Hematopoietic multipotent progenitor cell treated with erythropoietin and hydrocortisone succinate and interleukin-3 and kit ligand, for 6 days (in vitro differentiated cells): ENCODE results near the gene BICD1.
A peak's percentile ranks its signal among the peaks of the same experiment; 100 is the strongest.
"Not testable (repeated sequence)": the region's sequence is repeated elsewhere in the genome, so short reads cannot be mapped to it uniquely, and the experiment has no call there.

Source experiments
- DNase-seq: peaks from one replicate; pipeline ENCODE4 v3.0.0-alpha.2; 2015

Gene BICD1

DNA sequence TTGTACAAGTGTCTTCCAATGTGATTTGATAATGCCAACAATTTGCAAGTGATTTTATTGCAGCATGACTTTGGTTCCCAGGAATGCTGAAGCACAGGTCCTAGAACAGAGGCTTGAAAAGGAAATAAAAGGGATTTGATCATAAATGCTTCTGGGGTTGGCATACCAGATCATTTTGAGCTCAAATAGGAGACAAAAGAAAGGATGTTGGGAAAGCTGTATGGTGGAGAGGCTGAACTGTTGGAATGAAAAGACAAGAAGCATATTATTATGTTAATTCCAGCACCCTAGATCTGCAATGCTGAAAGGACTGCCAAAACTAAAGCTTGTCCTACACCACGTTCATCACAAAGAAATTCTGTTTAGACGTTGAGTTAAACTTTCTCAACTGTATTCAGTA is 143.1 kb downstream of the BICD1 start:
- DNase-seq, result no peak

DNA sequence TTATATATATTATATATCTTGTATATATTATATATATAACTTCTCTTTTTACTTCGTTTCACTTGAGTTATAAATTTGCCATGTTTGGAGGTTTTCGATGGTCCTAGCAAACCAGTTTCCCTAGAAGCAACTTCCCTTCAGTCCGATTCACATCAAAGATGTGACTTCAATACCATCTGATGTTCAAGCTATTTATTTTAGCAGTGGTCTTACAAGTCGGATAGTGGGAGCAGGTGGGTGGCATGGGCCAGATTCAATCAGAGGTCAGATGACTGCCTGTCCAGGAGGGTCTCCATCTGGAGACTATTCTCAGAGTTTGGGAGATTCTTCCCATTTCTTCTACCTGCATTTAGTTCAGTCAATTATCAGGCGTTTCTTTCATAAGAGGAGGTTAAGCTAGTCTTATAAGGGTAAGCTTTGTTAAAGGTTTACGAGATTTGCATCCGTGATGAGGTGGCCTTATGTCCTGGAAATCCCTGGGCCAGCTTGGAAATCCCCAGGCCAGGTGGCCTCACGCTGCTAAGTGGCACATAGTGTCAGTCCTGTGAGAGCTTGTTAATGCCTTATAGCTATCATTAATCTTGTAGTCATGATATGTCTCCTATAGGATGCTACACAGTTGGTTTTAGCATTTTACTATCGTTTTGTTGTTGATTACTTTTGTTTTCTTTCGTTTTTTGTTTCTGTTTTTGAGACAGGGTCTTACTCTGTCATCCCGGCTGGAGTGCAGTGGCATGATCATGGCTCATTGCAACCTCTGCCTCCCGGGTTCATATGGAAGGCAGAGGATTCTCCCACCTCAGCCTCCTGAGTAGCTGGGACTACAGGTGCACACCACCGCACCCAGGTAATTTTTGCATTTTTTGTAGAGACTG is 145.8 kb downstream of the BICD1 start:
- DNase-seq, result no peak

DNA sequence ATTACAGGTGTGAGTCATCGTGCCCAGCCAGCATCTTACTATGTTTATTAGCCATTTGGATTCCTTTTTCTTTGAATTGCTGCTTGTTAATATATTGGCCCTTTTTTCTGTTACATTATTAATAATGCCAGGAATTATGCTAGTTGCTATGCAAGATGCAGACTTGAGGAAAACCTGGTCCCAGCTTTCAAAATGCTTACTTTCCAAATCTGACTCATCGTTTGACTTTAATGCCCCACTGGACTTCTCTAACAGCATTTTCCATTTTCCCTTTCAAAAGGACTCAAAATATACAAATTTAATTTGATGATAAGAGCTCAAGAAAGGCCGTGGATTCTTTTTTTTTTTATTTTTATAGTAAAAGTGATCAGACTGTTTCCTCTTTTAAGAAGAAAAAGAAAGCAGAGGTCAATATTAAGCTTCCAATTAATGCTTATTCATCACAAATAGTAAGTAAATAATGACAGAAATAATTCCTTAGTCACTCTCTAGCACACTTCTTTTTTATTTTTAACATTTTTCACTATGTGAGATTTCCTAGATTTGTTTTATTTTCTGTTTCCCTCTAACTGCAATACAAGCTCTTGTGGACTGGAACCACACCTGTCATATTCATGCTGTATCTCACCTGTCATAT is 146.6 kb downstream of the BICD1 start:
- DNase-seq, result no peak

DNA sequence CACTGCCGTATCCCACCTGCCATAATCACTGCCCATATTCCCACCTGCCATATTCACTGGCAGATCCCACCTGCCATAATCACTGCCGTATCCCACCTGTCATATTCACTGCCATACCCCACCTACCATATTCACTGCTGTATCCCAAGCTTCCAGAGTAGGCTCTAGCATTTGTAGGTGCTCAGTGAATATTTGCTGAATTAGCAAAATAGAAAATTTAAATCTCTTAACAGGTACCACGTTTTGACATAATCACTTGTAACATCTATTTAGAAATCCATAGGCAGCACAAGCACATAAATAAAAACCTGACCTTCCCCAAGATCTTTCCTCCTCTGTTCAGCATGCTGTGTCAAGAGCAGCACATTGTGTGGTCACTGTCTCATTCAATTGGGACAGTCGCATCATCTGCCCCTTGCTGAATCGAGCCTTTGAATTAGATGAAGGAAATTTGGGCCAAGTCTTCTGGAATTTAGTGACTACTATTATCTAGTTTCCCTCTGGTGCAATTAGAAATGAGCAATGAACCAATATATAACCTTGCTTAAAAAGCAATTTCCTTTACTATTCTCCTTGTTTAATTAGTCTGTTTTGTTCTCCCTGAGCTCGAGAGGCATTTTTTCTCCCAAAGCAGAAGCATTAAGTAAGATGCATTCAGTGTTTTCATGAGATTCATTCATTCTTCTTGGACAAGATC is 147.8 kb downstream of the BICD1 start:
- no peak for DNase-seq

DNA sequence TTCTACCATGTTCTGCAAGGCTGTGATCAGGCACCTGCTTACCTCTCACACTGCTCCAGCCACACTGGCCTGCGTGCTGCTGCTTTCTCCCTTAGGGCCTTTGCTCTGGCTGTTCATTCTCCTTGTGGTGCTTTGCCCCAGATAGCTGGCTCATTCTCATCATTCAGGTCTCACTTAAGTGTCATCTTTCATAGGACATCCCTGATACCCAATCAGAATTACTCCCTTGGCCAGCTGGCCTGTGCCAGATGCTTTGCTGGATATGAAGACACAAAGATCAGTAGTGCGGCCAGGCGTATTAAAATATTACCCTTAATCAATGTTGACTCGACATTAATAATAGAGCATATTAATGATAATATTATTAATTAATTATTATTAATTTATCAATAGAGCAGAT is 148.9 kb downstream of the BICD1 start:
- no peak for DNase-seq

DNA sequence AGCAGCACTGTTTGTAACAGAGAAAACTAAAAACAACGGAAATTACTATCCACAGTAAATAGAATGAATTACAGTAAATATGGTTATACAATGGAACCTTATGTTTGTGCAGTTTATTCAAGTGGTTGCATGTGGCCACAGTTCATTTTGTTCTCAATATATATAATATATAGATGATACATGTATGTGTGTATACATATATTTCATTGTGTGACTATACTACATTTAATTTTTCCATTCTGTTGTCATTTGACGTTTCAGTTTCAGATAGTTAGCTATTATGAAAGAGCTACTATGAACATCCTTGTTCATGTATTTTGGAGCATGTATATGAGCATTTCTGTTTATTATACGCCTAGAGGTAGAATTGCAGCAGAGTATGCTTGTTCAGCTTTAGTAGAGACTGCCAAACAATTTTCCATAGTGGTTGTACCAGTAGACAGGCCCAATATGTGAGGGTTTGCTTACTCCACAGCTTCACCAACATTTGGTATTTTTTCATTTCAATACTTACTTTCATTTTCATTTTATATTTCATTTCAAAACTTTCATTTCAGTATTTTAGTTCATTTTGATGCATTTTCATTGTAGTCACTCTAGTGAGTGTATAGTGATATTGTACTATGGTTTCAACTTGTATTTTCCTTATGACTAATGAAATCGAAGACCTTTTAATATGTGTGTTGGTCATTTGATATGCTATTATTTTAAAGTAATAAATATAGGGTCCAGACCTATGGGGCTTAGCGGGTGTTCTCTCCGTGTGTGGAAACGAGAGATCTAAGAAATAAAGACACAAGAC is 151.2 kb downstream of the BICD1 start:
- no peak for DNase-seq

DNA sequence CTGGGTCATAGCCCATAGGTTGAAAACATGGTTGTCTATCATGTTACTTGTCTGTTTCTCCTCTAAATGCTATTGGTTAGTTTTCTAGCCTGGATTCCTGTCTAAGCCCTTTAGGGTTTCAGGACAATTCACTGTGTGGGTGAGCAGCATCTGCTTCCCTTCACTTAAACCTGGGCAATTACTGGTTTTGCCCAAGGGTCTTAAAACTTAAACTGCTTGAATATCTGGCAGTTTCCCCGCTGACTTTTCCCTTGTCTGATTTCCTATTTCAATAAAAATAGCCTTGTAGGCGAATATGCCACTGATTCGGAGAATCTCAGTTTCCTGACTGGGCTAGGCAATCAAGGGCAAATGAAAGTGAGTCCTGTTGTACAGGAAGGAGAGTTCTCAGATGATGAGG is 154.0 kb downstream of the BICD1 start:
- no peak for DNase-seq

DNA sequence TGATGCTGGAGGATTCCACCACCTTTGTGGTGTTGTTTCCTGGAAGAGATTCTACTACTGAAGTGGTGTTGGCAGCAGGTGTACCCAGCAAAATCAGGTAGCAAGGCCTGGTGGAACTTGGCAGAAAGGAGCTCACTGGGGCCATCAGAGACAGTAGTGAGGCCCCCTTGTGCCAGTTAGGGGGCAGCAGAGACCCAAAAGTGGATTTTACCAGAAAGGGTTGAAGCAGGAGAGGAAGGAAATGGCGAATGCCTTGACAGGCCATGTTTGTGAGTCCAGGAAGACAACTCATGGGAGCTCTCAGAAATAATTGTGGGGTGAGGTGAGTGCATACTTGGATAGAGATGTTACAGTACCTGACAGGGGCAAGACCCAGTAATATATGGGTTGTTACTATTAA is 155.0 kb downstream of the BICD1 start:
- DNase-seq, result peak; percentile 42

DNA sequence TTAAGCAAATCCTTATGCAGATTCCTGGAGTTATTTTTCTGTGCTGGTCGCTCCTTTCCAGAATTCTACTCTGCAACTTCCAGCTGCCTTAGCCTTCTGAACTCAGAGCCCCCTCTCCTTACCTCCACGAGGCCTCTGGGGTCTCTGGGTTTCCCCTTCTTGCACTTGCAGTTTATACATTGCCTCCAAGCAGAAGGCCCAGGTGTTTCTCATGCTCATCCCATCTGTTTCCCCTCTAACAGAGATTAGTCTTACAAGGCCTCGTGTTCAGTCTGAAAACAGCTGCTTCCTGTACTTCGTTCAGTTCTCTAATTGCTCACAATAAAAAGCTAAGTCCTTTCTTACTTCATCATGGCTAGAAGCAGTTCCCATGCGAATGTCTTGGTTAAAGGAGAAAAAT is 158.3 kb downstream of the BICD1 start:
- peak; percentile 56 for DNase-seq

DNA sequence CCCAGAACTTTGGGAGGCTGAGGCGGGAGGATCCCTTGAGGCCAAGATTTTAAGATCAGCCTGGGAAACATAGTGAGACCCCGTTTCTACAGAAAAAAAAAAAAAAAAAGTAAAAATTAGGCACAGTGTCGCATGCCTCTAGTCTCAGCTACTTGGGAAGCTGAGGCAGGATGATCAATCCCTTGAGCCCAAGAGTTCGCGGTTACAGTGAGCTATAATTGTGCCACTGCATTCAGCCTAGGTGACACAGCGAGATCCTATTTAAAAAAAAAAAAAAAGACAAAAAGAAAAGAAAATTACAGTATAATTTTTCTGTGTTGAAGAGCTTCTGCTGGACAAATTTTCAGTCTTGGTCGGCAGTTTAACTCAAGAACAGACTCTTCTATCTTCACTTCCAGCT is 158.8 kb downstream of the BICD1 start:
- DNase-seq, result no peak

DNA sequence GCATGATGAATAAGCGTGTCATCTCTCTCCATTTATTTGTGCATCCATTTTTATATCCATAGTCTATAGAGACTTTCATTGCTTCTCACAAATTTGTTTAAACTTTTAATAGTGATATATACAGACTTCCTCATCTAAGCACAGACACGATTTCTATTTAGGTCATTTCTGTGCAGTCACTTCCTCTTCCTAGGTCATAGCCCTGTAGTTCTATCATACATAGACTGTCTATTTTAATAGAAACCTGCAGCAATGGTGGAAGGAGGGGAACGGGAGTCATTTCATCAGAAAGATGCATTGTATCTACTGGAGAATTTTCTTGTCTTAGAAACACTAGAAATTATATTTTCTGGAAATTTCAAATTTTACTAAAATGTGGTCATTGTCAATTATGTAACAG is 159.3 kb downstream of the BICD1 start:
- DNase-seq, result peak; percentile 54

DNA sequence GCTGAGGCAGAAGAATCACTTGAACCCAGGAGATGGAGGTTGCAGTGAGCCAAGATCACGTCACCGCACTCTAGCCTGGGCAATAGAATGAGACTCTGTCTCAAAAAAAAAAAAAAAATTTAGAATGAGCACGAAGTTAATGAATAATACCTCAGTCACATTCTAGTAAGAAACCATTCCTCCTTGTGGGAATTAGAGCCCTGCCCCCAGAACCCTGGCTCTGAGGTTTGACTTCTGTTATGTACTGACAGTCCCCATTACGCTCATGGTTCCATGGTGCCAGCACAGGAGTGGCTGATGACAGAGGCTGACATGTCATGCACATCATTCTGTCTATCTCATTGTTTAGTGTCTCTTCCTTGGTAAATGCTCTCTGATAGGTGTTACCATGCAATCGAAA is 160.1 kb downstream of the BICD1 start:
- no peak for DNase-seq

DNA sequence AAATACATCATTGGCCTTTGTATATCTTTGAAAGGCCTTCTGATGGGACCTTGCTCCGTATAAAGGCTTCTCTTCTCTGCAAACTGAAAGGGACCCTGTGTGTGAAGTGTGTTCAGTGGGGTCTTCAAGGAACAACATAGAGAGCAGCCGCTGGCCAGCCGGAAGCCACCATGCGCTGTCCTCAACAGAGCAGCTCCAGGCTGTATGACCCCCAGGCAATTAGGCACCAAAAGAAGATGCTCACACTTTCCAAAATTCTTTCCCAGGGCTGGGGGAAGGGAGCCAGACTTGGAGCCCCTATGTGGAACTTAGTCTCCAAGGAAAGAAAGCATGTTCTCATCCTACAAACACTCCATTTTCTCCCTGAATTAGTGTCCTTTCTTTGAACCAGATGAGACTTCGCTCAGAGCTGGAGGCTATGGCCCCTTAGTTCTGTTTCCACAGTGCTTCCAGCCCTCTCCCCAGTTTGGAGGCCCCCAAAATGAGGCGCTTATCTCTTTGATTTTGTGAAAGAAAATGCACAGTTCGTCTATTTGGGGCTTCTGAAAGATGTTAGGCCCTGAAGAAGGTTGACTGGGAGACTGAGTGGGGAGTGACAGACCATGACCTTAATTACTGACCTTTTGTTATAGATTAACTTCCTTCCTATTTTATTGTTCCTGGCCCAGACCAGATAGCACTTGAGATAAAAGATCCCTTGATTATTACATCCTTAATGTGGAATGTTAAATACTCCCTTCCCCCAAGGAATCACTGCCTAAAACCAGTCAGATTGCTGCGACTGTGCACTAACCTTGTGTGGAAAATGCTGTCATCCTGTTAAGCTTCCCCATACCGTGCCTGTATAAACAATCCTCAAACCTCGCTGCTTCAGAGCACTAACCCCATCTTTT is 164.4 kb downstream of the BICD1 start:
- no peak for DNase-seq

DNA sequence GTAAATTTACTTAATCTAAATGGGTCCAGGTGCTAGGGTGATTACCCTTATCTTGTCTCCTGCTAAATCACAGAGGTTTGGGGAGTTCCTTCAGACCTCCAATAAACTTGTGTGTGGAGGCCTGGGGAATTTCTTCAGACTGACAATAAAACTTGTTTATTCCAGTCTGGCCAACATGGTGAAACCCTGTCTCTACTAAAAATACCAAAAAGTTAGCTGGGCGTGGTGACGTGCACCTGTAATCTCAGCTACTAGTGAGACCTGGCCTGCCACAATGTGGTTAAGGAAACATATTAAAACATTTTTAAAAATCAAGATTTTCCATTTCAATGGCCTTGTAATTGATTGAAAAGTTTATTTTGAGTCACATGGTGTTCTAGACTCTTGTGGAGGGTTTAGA is 165.8 kb downstream of the BICD1 start:
- no peak for DNase-seq

DNA sequence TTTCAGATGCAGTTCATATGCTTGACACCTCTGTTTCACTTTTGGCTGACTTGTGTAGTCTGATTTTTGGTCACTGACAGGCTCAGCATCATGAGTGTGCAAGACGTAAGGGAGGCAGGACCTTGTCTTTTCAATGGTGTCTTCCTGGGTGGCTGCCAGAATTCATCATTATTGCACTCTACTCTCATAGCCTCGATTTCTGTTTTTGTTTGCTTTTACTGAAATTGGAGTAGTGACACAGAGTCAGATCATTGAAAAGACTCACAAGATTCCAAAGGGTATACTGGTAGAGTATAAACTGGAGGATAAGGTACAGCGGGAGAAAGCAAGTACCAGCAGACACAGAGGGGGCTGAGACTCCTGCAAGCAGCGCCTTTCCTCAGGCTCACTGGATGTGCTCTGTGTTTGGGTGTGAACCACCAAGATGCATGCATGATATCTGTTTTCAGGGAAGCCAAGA is 166.4 kb downstream of the BICD1 start:
- DNase-seq, result peak; percentile 50

DNA sequence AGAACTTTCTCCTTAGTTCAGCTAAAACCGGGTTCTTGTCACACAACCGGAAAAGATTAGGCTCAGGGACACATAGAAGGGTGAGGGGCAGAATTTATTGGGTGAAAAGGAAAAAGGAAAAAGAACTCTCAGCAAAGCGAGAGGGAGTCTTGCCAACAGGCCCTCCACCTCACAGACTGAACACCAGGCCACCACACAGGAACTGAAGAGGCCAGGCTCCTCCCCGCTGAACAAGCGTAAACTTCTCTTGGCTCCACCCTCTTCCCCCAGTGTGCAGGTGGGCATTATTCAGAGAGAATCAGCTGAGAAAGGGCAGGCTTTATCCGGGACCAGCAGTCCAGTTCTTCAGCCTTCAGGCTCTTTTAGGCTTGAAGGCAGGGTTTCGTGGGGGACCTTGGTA is 167.1 kb downstream of the BICD1 start:
- peak; percentile 75 for DNase-seq

DNA sequence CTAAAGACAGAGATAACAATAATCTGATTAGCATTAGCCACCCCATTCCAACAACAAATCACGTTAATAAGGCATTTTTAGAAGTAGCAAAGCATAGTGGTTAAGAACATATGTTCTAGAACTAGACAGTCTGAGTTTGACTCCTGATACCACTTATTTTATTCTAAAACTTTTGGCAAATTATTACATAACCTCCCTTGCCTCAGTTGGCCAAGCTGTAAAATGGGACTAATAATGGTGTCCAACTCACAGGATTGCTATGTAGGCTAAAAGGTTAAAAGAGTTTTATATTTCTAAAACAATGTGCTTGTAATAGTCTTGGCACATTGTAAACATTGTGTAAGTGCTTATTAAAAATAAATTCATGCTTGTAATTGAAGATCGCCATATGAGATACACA is 168.0 kb downstream of the BICD1 start:
- DNase-seq, result no peak

DNA sequence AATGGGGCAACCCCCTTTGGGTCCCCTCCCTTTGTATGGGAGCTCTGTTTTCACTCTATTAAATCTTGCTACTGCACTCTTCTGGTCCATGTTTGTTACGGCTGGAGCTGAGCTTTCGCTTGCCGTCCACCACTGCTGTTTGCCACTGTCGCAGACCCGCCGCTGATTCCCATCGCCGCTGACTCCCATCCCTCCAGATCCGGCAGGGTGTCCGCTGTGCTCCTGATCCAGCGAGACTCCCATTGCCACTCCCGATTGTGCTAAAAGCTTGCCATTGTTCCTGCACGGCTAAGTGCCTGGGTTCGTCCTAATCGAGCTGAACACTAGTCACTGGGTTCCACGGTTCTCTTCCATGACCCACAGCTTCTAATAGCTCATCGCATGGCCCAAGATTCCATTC is 168.9 kb downstream of the BICD1 start:
- DNase-seq, result not testable (repeated sequence)

DNA sequence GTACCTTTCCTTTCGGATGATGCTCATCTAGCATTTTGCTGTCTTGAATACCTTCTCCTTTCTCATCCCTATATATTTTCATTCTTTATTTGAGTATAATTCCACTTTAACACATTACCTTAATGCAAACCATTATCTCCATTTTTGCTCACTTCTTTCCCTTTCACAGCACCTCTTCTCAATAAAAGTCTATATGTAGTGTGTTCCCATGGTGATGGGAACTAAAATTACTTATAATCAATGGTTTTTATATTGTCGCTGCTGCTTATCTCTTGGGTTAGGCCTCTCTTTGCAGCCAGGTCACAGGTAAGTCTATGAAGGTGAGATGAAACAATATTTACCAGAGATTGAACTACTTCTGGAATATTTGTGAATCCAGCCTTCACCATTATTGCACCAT is 171.1 kb downstream of the BICD1 start:
- no peak for DNase-seq

DNA sequence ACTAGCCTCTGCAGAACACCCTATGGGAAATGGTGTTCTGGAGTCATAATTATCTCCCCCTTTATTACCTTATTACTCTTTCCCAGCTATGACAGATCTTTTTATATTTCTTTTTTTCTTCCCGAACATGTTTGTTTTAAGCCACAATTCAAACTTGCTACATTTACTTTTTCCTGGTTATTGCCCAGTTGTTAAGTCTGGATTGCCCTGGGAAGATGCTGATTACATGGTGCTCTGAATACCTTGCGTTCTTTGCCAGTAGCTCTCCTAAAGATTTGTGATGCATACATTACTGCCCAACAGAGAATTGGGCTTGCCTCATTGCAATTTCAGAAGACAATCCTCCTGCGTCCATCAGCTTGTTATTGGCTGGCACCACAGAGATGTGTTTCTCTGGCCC is 174.5 kb downstream of the BICD1 start:
- DNase-seq, result no peak

DNA sequence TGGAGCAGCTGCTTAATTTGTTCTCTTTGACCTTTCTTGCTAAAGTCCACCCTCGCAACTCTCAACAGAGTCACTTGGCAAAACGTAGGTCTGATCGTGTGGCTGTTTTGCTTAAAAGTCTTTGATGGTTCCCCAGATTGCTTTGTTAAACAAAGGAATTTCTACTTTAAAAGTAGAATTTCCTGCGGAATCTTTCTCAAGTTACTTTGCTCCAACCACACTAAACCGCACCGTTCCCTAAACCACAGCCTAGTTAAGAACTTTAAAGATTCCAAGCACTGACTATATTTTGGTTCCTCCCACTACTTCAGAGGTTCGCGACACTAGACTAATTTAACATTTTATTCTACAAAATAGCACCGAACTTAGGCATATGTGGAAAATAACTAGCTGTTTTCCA is 177.9 kb downstream of the BICD1 start:
- DNase-seq, result no peak

DNA sequence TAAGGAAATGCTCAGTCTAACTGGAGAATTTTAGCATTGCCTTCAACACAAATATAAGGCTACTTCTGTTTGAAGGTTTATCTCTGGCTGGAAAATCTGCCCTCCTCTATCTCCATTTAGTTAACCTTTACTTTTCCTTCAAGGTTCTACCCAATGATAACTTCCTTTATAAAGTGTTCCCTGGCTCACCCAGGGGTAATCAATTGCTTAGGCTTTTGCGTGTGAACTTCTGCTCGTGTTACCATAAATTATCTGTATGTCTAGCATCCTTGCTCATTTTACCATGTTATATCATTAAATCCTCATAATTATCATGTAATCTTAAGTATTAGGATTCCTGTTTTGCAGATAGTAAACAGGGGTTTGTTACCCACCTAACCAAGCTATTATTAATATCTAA is 178.4 kb downstream of the BICD1 start:
- no peak for DNase-seq
